HepG2 (cell line): ENCODE data around the gene WDR37. TPM values are rescaled to one million over a fixed set of nuclear protein-coding genes. Genes with fewer than 3 reads are reported as not detected.

Source experiments
- ATAC-seq: fragments of 200-7000 bp; cut with Tn5 transposase; 3 replicates; pipeline ENCODE4 v1.9.1; 2020; ENCODE audit warnings: mild to moderate bottlenecking, moderate library complexity
- BruUV-seq: library from RNA; stranded (reverse); fragments of 400-500 nt; replicated peaks from 2 replicates; lab custom pipeline; 2021; lab: Mats Ljungman, UMichigan
- CTCF ChIA-PET: fragments of 300-600 bp; formaldehyde crosslinking; extraction: SDS; loops from one replicate; lab custom pipeline; 2021; ENCODE audit warnings: low total read pairs, inconsistent platforms, low intra/inter-chr PET ratio; lab: Yijun Ruan, JAX
- POLR2A ChIA-PET: fragments of 350-600 bp; sonication (Branson Sonifier 250); formaldehyde crosslinking; loops from one replicate; lab custom pipeline; 2020; ENCODE audit warnings: antibody characterized with exemption, inconsistent platforms; lab: Yijun Ruan, JAX
- DNase-seq: peaks from one replicate; pipeline ENCODE4 v3.0.0-alpha.2; 2015; ENCODE audit warnings: low spot score
- FAIRE-seq: peaks from 3 replicates; lab custom pipeline; 2011; peaks lifted over from hg19 to GRCh38; lab: Jason Lieb, UNC
- H2AFZ ChIP-seq: one replicate; pipeline ENCODE4 v1.6.1; 2011; ENCODE audit warnings: low read length, inconsistent platforms
- H3K27ac ChIP-seq: fragments of 300-600 bp; 3 replicates; pipeline ENCODE4 v1.8.0; 2011; ENCODE audit warnings: mixed run types, mild to moderate bottlenecking, mixed read lengths, low read length, inconsistent platforms; ENCODE audit not compliant: insufficient read depth; ENCODE audit errors: extremely low read length
- H3K27me3 ChIP-seq, 2 experiments: fragments of 200-600 bp in 1 of 2; 2 replicates in 1 of 2; 3 replicates in 1 of 2; pipeline versions ENCODE4 v1.6.0 to v1.8.0; 2011; ENCODE audit warnings: low read length in 2 of 2, mild to moderate bottlenecking in 2 of 2, moderate library complexity in 2 of 2, inconsistent platforms in 1 of 2; ENCODE audit not compliant: insufficient read depth in 2 of 2, control insufficient read depth in 1 of 2
- H3K36me3 ChIP-seq, 2 experiments: fragments of 200-600 bp in 1 of 2; replicated peaks in 1 of 2; 2 replicates in 1 of 2; 3 replicates in 1 of 2; pipeline versions ENCODE4 v1.5.1 to v1.8.0; 2011; ENCODE audit warnings: low read length in 2 of 2, inconsistent platforms in 1 of 2; ENCODE audit not compliant: insufficient read depth in 2 of 2, control insufficient read depth in 1 of 2
- H3K4me1 ChIP-seq: 2 replicates; pipeline ENCODE4 v1.5.1; 2012; ENCODE audit warnings: low read length, inconsistent platforms; ENCODE audit not compliant: insufficient read depth
- H3K4me2 ChIP-seq: 2 replicates; pipeline ENCODE4 v1.6.0; 2011; ENCODE audit warnings: low read depth, low read length, inconsistent platforms
- H3K4me3 ChIP-seq, 3 experiments: fragments of 200-600 bp in 1 of 3; sonication (generic), shearing (Covaris generic) in 1 of 3; replicated peaks in 1 of 3; 2 replicates each; pipeline ENCODE4 v1.5.1; 2011 to 2016; ENCODE audit warnings: low read length in 3 of 3, inconsistent platforms in 2 of 3, low read depth in 2 of 3, mild to moderate bottlenecking in 2 of 3, control low read depth in 1 of 3, mixed read lengths in 1 of 3; ENCODE audit not compliant: insufficient read depth in 1 of 3
- H3K79me2 ChIP-seq: one replicate; pipeline ENCODE4 v1.6.1; 2011; ENCODE audit warnings: low read length, inconsistent platforms; ENCODE audit not compliant: insufficient read depth
- H3K9ac ChIP-seq: 2 replicates; pipeline ENCODE4 v1.6.0; 2011; ENCODE audit warnings: mild to moderate bottlenecking, low read depth, low read length, inconsistent platforms; ENCODE audit not compliant: insufficient read depth
- H3K9me3 ChIP-seq: 2 replicates; pipeline ENCODE4 v1.5.1; 2012; ENCODE audit warnings: mild to moderate bottlenecking, low read length
- H4K20me1 ChIP-seq: 2 replicates; pipeline ENCODE4 v1.6.0; 2011; ENCODE audit warnings: inconsistent platforms, mild to moderate bottlenecking, low read length, moderate library complexity; ENCODE audit not compliant: insufficient read depth
- ATM ChIP-seq: fragments of 450-650 bp; IDR thresholded peaks from 2 replicates; pipeline ENCODE4 v1.7.1; 2017; ENCODE audit warnings: mild to moderate bottlenecking, borderline replicate concordance
- JUND ChIP-seq: sonication (generic); formaldehyde crosslinking; IDR thresholded peaks from 2 replicates; pipeline ENCODE4 v1.8.0; 2022; ENCODE audit warnings: mild to moderate bottlenecking, missing genetic modification reagents
- MIER2 ChIP-seq: IDR thresholded peaks from 2 replicates; pipeline ENCODE4 v1.6.1; 2016; ENCODE audit warnings: missing biosample characterization, missing genetic modification reagents
- MTERF4 ChIP-seq: sonication (generic); formaldehyde crosslinking; IDR thresholded peaks from 2 replicates; pipeline ENCODE4 v1.8.0; 2023; ENCODE audit warnings: mild to moderate bottlenecking, missing genetic modification reagents
- NFYB ChIP-seq: sonication (generic); formaldehyde crosslinking; IDR thresholded peaks from 2 replicates; pipeline ENCODE4 v1.4.0; 2020; ENCODE audit warnings: missing genetic modification reagents
- REXO4 ChIP-seq: sonication (generic); formaldehyde crosslinking; IDR thresholded peaks from 2 replicates; pipeline ENCODE4 v1.8.0; 2022; ENCODE audit warnings: missing genetic modification reagents, mild to moderate bottlenecking, borderline replicate concordance
- SKI ChIP-seq: fragments of 450-650 bp; IDR thresholded peaks from one replicate; pipeline ENCODE4 v1.6.1; 2018; ENCODE audit warnings: mild to moderate bottlenecking; ENCODE audit not compliant: partially characterized antibody
- SNRNP70 ChIP-seq: fragments of 200-400 bp; formaldehyde crosslinking; IDR thresholded peaks from 2 replicates; pipeline ENCODE4 v1.6.1; 2017; ENCODE audit warnings: mild to moderate bottlenecking, low read depth, low read length, moderate library complexity
- TEAD3 ChIP-seq: optimal IDR thresholded peaks from 2 replicates; pipeline ENCODE3; 2016; ENCODE audit warnings: borderline replicate concordance
- ZFAT ChIP-seq: sonication (generic); formaldehyde crosslinking; conservative IDR thresholded peaks from 2 replicates; pipeline ENCODE4 v1.8.1; 2023; ENCODE audit warnings: missing genetic modification reagents, inconsistent platforms
- ZNF138 ChIP-seq: sonication (generic); formaldehyde crosslinking; IDR thresholded peaks from 2 replicates; pipeline ENCODE4 v1.5.0; 2020; ENCODE audit warnings: mild to moderate bottlenecking, low read depth, missing genetic modification reagents
- ZNF20 ChIP-seq: sonication (generic); formaldehyde crosslinking; IDR thresholded peaks from 2 replicates; pipeline ENCODE4 v1.4.0; 2020; ENCODE audit warnings: mild to moderate bottlenecking, moderate library complexity, missing genetic modification reagents
- ZNF274 ChIP-seq: sonication (generic); formaldehyde crosslinking; IDR thresholded peaks from 2 replicates; pipeline ENCODE4 v1.5.1; 2020; ENCODE audit warnings: mild to moderate bottlenecking, missing genetic modification reagents
- ZNF510 ChIP-seq: sonication (generic); formaldehyde crosslinking; IDR thresholded peaks from 2 replicates; pipeline ENCODE4 v1.4.0; 2020; ENCODE audit warnings: low read depth, mild to moderate bottlenecking, missing genetic modification reagents
- ZNF644 ChIP-seq: IDR thresholded peaks from 2 replicates; pipeline ENCODE4 v1.6.1; 2016; ENCODE audit warnings: low read depth
- ZSCAN25 ChIP-seq: sonication (generic); formaldehyde crosslinking; IDR thresholded peaks from 2 replicates; pipeline ENCODE4 v1.8.0; 2022; ENCODE audit warnings: mild to moderate bottlenecking, missing genetic modification reagents
- WGBS: methylation state at CpG from one replicate; pipeline ENCODE4 v1.1.6; 2017; ENCODE audit warnings: low lambda C conversion rate; 5-methylcytosine and 5-hydroxymethylcytosine counted together
- in situ Hi-C: cut with HindIII; loops from 2 replicates; pipeline ENCODE4 v1.10.0; 2017; ENCODE audit warnings: low pct_unique_long_range_greater_than_20kb; ENCODE audit not compliant: extremely low pct_ligation_motif_present
- intact Hi-C: fragments of 100-400 bp; cut with micrococcal nuclease; formaldehyde crosslinking; loops from one replicate; pipeline ENCODE4 v1.10.0; 2022; ENCODE audit not compliant: unreplicated experiment
- polyA plus RNA-seq, 8 experiments: library from polyadenylated mRNA; depleted of rRNA in 3 of 8; stranded (reverse) in 7 of 8; unstranded in 1 of 8; fragments of >200 nt; fragmentation: Illumina TruSeq in 4 of 8; extraction: Trizol in 4 of 8; gene quantifications; 2 replicates each; pipeline versions ENCODE4 v1.2.1 to v1.2.3, GENCODE V29; 2011 to 2016; ENCODE audit warnings: low read depth in 4 of 8, missing spikeins in 1 of 8, mixed read lengths in 1 of 8; ENCODE audit not compliant: insufficient read depth in 1 of 8
- total RNA-seq, 5 experiments: library from RNA; depleted of rRNA; stranded (reverse); fragments of >200 nt; fragmentation: Illumina TruSeq; extraction: Trizol; gene quantifications; 2 replicates each; pipeline ENCODE4 v1.2.3, GENCODE V29; 2016; ENCODE audit warnings: low read depth in 1 of 5
- TF ChIP-seq, protein P1 (sequence below): sonication (generic); formaldehyde crosslinking; IDR thresholded peaks from 2 replicates; pipeline ENCODE4 v1.9.0; 2021; ENCODE audit warnings: missing genetic modification reagents, borderline replicate concordance

WDR37 gene
- total and polyA plus RNA-seq, 2 of the 13 experiments (the other 11 are each of a cell fraction or from before 2014, with no cell fraction given), result 5.9 to 7.5 TPM

- in situ Hi-C loops, result no loop called here
- FAIRE-seq, result no peak
Measured at GRCh38 chr10:1137499-1138163, 81.4 kb downstream of the WDR37 start.

More at GRCh38 chr10:1137499-1138163, 81.4 kb downstream of the WDR37 start:
- WGBS, result 45% methylated on average over 8 of the region's 10 CpGs
- H3K79me2 ChIP-seq, result no peaks in the 10 kb centered on the region
- ChIA-PET CTCF (no interaction called here), POLR2A (no interaction called here)
- peaks cover 0 to 11% of the 10 kb centered on the region in 2 experiments; a peak in 3 of 5 replicates for H3K27me3 ChIP-seq
- no peak overlapping the region for H3K4me2 ChIP-seq
- TF ChIP-seq MIER2 (CRISPR knock-in tag) (no peak), JUND (CRISPR knock-in tag) (no peak), ZNF274 (no peak), TEAD3 (no peak), ATM (no peak), REXO4 (CRISPR knock-in tag) (no peak), NFYB (no peak), ZNF510 (no peak), SKI (no peak), ZNF138 (CRISPR knock-in tag) (no peak), SNRNP70 (no peak), ZFAT (CRISPR knock-in tag) (no peak), ZSCAN25 (no peak), MTERF4 (CRISPR knock-in tag) (no peak), ZNF644 (CRISPR knock-in tag) (no peak), ZNF20 (CRISPR knock-in tag) (no peak)
- TF ChIP-seq, protein P1, sequence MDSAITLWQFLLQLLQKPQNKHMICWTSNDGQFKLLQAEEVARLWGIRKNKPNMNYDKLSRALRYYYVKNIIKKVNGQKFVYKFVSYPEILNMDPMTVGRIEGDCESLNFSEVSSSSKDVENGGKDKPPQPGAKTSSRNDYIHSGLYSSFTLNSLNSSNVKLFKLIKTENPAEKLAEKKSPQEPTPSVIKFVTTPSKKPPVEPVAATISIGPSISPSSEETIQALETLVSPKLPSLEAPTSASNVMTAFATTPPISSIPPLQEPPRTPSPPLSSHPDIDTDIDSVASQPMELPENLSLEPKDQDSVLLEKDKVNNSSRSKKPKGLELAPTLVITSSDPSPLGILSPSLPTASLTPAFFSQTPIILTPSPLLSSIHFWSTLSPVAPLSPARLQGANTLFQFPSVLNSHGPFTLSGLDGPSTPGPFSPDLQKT, result no peak
- H2AFZ ChIP-seq, result no peak overlapping the region
- H3K4me3 ChIP-seq, result no peak overlapping the region
- no peak overlapping the region for H3K27ac ChIP-seq
- H3K4me1 ChIP-seq, result no peaks in the 10 kb centered on the region
- H4K20me1 ChIP-seq, result no peaks in the 10 kb centered on the region
- no TSS peak for BruUV-seq
- DNase-seq (no peak), ATAC-seq (no peak)
- intact Hi-C loops, result no loop called here
- no peaks in the 10 kb centered on the region for H3K36me3 ChIP-seq
- H3K9ac ChIP-seq, result no peak overlapping the region
- 0 out of 2 replicates have a peak, but pooled peaks cover 5% of the 10 kb centered on the region for H3K9me3 ChIP-seq
